ENCODE measurements around the gene ACP4. TPM values are rescaled to one million over a fixed set of nuclear protein-coding genes. Genes with fewer than 3 reads are reported as not detected.

ACP4 gene
- total and polyA plus RNA-seq, 2 experiments from 2014 or later, result not detected

DNA sequence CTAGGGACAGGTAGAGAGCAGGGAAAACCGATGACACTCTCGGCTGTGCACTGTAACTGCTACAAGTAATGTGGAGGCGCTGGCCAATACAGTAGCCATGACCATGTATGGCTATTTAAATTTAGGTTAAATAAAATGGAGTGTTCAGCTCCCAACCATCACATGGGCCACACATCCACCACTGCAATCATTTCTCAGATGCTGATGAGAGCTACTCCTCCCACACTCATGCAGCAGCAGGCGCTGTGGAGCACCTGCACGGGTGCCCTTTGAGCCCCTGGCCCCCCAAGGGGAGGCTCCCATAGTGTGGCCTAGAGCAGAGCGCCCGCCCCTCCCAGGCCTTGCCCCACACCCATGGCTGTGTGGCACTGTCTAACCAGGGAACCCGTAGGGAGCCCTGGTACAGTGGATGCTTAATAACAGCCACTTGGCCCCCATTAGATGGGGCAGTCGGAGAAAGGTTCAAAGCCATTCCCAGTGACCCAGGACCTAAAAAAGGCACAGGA lies 6.0 kb downstream of the ACP4 start:
- H3F3A ChIP-seq (ENCODE audit: insufficient read depth), result no peaks in the 10 kb centered on the region
- H3K4me3 ChIP-seq, result no peak overlapping the region
- no peaks in the 10 kb centered on the region for H3K9me3 ChIP-seq (ENCODE audit: low read depth)
- H2AFZ ChIP-seq, result no peak overlapping the region
- no peak for DNase-seq
- no peaks in the 10 kb centered on the region for H3K9me2 ChIP-seq (ENCODE audit: insufficient read depth)
- H3K27me3 ChIP-seq (replicated peaks; ENCODE audit: insufficient read depth), result no peaks in the 10 kb centered on the region
- no peak for TF ChIP-seq EZH2 (IDR thresholded peaks at IDR 0.05; ENCODE audit: insufficient read depth, poor library complexity, severe bottlenecking)
- TF ChIP-seq EZH2phosphoT487 (IDR thresholded peaks at IDR 0.05; ENCODE audit: insufficient read depth, low read depth), result no peak
- H3K27ac ChIP-seq, result no peak overlapping the region
- in situ Hi-C loops (cut with MboI), result loop anchor here (25.0 kb wide), 1 partner anchor 434 kb away; the partner anchor contains the start of gene NAPSA
- H3K4me2 ChIP-seq (ENCODE audit: unreplicated experiment), result no peak overlapping the region
- no peaks in the 10 kb centered on the region for H4K20me1 ChIP-seq (ENCODE audit: insufficient read depth)
- H3K79me2 ChIP-seq (ENCODE audit: insufficient read depth), result peaks cover 14% of the 10 kb centered on the region; the same call in 1 of the 2 replicates
- H3K36me3 ChIP-seq (ENCODE audit: low read depth), result peaks cover 5% of the 10 kb centered on the region; the same call in 1 of the 2 replicates
- H3K4me1 ChIP-seq (ENCODE audit: insufficient read depth), result no peaks in the 10 kb centered on the region
- H3K9ac ChIP-seq, result no peak overlapping the region
- 66 to 72% methylated on average over 6 to 9 of the region's 9 CpGs for WGBS, 2 experiments (ENCODE audit: low coverage in 1 of 2, low lambda C conversion rate in 2 of 2, missing lambda C conversion rate in 2 of 2)

DNA sequence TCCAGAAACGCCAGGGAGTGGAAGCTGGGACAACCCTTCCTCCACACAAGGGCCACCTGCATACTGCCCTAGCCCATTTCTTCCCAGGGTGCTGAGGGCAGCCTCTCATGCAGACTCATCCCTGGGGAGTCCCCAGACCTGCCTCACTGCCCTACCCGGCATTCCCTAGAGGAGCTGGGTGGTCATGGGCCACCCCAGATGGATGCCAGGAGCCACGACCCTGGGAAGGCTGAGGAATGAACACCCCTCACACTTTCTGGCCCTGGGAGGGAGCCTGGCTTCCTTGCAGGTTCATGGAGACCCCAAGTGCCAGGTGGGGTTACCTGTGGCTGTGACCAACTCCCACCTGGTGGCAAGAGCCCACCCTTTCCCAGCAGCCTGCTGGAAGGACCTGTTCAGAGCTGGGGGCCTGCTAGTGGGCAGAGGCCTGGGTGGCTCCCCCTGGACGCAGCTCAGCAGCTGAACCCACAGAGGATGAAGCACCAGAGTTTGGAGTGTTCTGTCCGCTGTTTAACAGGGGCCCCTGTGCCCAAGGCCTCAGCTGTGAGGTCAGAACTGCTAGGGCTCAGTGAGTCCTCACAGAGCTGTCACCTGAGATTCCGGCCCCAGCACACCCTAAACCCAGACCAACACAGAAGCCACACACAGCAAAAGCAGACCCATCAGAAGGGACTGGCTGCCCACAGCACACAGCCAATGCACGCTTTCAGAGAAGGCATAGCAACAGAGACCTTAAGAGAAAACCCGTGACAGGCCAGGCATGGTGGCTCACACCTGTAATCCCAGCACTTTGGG lies 6.6 kb downstream of the ACP4 start:
- Histone ChIP-seq H3F3A (ENCODE audit: insufficient read depth) (no peaks in the 10 kb centered on the region), H3K27ac (no peak overlapping the region), H3K4me2 (ENCODE audit: unreplicated experiment) (no peak overlapping the region), H3K9me2 (ENCODE audit: insufficient read depth) (no peaks in the 10 kb centered on the region), H2AFZ (no peak overlapping the region), H3K27me3 (replicated peaks; ENCODE audit: insufficient read depth) (no peaks in the 10 kb centered on the region), H3K4me1 (ENCODE audit: insufficient read depth) (no peaks in the 10 kb centered on the region), H4K20me1 (ENCODE audit: insufficient read depth) (no peaks in the 10 kb centered on the region), H3K4me3 (no peak overlapping the region), H3K9ac (no peak overlapping the region), H3K36me3 (ENCODE audit: low read depth) (peaks cover 8% of the 10 kb centered on the region; the same call in 1 of the 2 replicates), H3K9me3 (ENCODE audit: low read depth) (no peaks in the 10 kb centered on the region), H3K79me2 (ENCODE audit: insufficient read depth) (peaks cover 21% of the 10 kb centered on the region)
- in situ Hi-C loops (cut with MboI), result loop anchor here (25.0 kb wide), 1 partner anchor 435 kb away; the partner anchor contains the start of gene NAPSA
- WGBS, 2 experiments (ENCODE audit: low coverage in 1 of 2, low lambda C conversion rate in 2 of 2, missing lambda C conversion rate in 2 of 2), result 86 to 92% methylated on average over 8 of the region's 8 CpGs
- TF ChIP-seq EZH2 (IDR thresholded peaks at IDR 0.05; ENCODE audit: insufficient read depth, poor library complexity, severe bottlenecking) (no peak), EZH2phosphoT487 (IDR thresholded peaks at IDR 0.05; ENCODE audit: insufficient read depth, low read depth) (no peak)
- no peak for DNase-seq

DNA sequence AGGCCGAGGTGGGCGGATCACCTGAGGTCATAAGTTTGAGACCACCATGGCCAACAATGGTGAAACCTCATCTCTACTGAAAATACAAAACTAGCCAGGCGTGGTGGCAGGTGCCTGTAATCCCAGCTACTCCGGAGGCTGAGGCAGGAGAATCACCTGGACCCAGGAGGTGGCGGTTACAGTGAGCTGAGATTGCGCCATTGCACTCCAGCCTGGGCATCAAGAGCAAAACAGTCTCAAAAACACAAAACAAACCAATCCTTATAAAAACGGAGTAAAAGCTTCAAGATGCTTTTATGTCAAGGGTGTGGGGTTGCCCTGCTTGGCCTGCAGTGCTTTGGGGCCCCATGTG lies 7.2 kb downstream of the ACP4 start:
- Histone ChIP-seq H3K9me2 (ENCODE audit: insufficient read depth) (no peaks in the 10 kb centered on the region), H4K20me1 (ENCODE audit: insufficient read depth) (no peaks in the 10 kb centered on the region), H3K9me3 (ENCODE audit: low read depth) (no peaks in the 10 kb centered on the region), H3F3A (ENCODE audit: insufficient read depth) (no peaks in the 10 kb centered on the region), H3K27me3 (replicated peaks; ENCODE audit: insufficient read depth) (no peaks in the 10 kb centered on the region), H3K27ac (no peak overlapping the region), H3K36me3 (ENCODE audit: low read depth) (peaks cover 11% of the 10 kb centered on the region; the same call in 1 of the 2 replicates), H3K4me2 (ENCODE audit: unreplicated experiment) (no peak overlapping the region), H2AFZ (no peak overlapping the region), H3K9ac (no peak overlapping the region), H3K4me3 (no peak overlapping the region), H3K4me1 (ENCODE audit: insufficient read depth) (no peaks in the 10 kb centered on the region), H3K79me2 (ENCODE audit: insufficient read depth) (peaks cover 26% of the 10 kb centered on the region)
- DNase-seq, result no peak
- in situ Hi-C loops (cut with MboI), result loop anchor here (25.0 kb wide), 1 partner anchor 435 kb away; the partner anchor contains the start of gene NAPSA
- 81 to 86% methylated on average over 7 of the region's 7 CpGs for WGBS, 2 experiments (ENCODE audit: low coverage in 1 of 2, low lambda C conversion rate in 2 of 2, missing lambda C conversion rate in 2 of 2)
- TF ChIP-seq EZH2phosphoT487 (IDR thresholded peaks at IDR 0.05; ENCODE audit: insufficient read depth, low read depth), result no peak
- no peak for TF ChIP-seq EZH2 (IDR thresholded peaks at IDR 0.05; ENCODE audit: insufficient read depth, poor library complexity, severe bottlenecking)

DNA sequence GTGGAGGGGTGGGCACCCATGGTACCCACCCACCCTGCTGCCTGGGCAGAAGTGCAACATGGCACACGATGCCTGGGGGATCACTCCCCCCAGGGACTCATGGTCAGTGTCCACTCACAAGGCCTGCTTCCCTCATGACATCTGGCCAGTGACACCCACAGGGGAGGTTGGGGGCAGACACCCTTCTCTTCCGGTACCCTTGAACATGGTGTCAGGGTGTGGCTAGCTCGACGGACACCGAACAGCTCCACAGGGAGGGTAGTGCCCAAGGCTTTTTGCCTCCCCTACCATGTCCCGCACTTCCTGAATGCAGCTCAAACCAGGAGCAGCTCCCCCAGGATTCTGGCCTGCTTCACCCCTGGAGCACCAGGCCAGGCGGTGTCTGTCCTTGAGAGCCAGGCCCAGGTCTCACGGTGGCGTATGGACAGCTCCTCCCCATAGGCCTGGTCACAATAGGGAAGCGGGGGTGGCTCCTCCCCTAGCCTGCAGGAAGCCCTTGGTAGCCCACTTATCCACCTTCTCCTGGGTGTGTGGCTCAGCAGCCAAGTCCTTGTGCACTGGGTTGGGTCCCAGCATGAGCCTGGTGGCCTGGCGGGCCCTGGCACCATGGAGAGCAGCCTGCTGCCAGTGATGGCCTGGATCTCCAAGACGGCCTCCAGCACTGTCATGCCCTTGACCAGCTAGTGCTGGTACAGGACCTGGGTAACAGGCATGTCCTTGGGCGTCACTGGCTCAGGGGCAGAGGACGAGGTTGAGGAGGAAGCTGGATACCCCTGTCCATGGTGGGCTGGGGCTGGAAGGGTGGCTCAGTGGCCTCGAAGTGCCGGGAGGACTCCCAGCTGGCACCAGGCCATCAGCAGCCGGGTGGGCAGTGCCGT lies 7.8 kb downstream of the ACP4 start:
- Histone ChIP-seq H2AFZ (no peak overlapping the region), H3K9me3 (ENCODE audit: low read depth) (no peaks in the 10 kb centered on the region), H3K9me2 (ENCODE audit: insufficient read depth) (no peaks in the 10 kb centered on the region), H3K27ac (no peak overlapping the region), H3K9ac (no peak overlapping the region), H3K4me2 (ENCODE audit: unreplicated experiment) (no peak overlapping the region), H3K4me1 (ENCODE audit: insufficient read depth) (peaks cover 3% of the 10 kb centered on the region; the same call in 1 of the 2 replicates), H3K79me2 (ENCODE audit: insufficient read depth) (peaks cover 33% of the 10 kb centered on the region), H3F3A (ENCODE audit: insufficient read depth) (no peaks in the 10 kb centered on the region), H4K20me1 (ENCODE audit: insufficient read depth) (no peaks in the 10 kb centered on the region), H3K27me3 (replicated peaks; ENCODE audit: insufficient read depth) (no peaks in the 10 kb centered on the region), H3K4me3 (no peak overlapping the region), H3K36me3 (ENCODE audit: low read depth) (peaks cover 11% of the 10 kb centered on the region; the same call in 1 of the 2 replicates)
- WGBS, 2 experiments (ENCODE audit: low coverage in 1 of 2, low lambda C conversion rate in 2 of 2, missing lambda C conversion rate in 2 of 2), result 77 to 82% methylated on average over 18 of the region's 18 CpGs
- no peak for DNase-seq
- TF ChIP-seq EZH2 (IDR thresholded peaks at IDR 0.05; ENCODE audit: insufficient read depth, poor library complexity, severe bottlenecking) (no peak), EZH2phosphoT487 (IDR thresholded peaks at IDR 0.05; ENCODE audit: insufficient read depth, low read depth) (no peak)
- in situ Hi-C loops (cut with MboI), result loop anchor here (25.0 kb wide), 1 partner anchor 436 kb away; the partner anchor contains the start of gene NAPSA
